Activated T-cell treated with anti-CD3 and anti-CD28 coated beads, Interleukin-2, amount 50 U/mL, for 4 hours (primary cell): Measurements from ENCODE around the gene ITPRIPL1. TPM values are rescaled to one million over a fixed set of nuclear protein-coding genes. Genes with fewer than 3 reads are reported as not detected.

Experiments used
- ATAC-seq, 2 donors: fragments of 200-7000 bp; cut with Tn5 transposase; one replicate each; pipeline ENCODE4 v1.10.0; 2021
- DNase-seq: peaks from one replicate; pipeline ENCODE4 v3.0.0-alpha.2; 2020
- H3K27me3 Mint-ChIP-seq: one replicate; pipeline ENCODE4 v1.8.0; 2021; ENCODE audit warnings: low read depth, mixed read lengths
- H3K36me3 Mint-ChIP-seq: one replicate; pipeline ENCODE4 v1.8.0; 2022; ENCODE audit warnings: mixed read lengths; ENCODE audit not compliant: insufficient read depth
- H3K4me1 Mint-ChIP-seq: one replicate; pipeline ENCODE4 v1.8.0; 2021; ENCODE audit warnings: low read depth, mixed read lengths
- H3K4me3 Mint-ChIP-seq: one replicate; pipeline ENCODE4 v1.8.0; 2021; ENCODE audit warnings: mild to moderate bottlenecking, moderate library complexity, mixed read lengths
- H3K9me3 Mint-ChIP-seq: one replicate; pipeline ENCODE4 v1.8.0; 2021; ENCODE audit warnings: mixed read lengths
- total RNA-seq, 3 donors: library from RNA; stranded (reverse); gene quantifications; one replicate each; pipeline ENCODE4 v1.2.1, GENCODE V29; 2021

ITPRIPL1 gene
- total RNA-seq, 3 donors from 2014 or later: 30.2 to 39.5 (median 31.6) TPM

- no peak overlapping the region for H3K4me3 Mint-ChIP-seq
These were observed 5.3 kb downstream of the ITPRIPL1 start for GRCh38 chr2:96330407-96330806.

GRCh38 chr2:96333708-96334107 is 8.6 kb downstream of the ITPRIPL1 start:
- Mint-ChIP-seq H3K4me3 (peak overlapping the region; percentile 83), H3K4me1 (peaks cover 30% of the 10 kb centered on the region), H3K36me3 (peaks cover 3% of the 10 kb centered on the region), H3K9me3 (no peaks in the 10 kb centered on the region), H3K27me3 (no peaks in the 10 kb centered on the region)
- ATAC-seq (no peak), DNase-seq (no peak)

More at GRCh38 chr2:96330407-96330806, 5.3 kb downstream of the ITPRIPL1 start:
- ATAC-seq: no peak
- Mint-ChIP-seq H3K36me3 (peaks cover 21% of the 10 kb centered on the region), H3K4me1 (peaks cover 35% of the 10 kb centered on the region), H3K27me3 (no peaks in the 10 kb centered on the region), H3K9me3 (no peaks in the 10 kb centered on the region)
- no peak for DNase-seq

- Mint-ChIP-seq H3K27me3 (no peaks in the 10 kb centered on the region), H3K4me3 (peak overlapping the region; percentile 83), H3K36me3 (no peaks in the 10 kb centered on the region), H3K9me3 (no peaks in the 10 kb centered on the region), H3K4me1 (peaks cover 40% of the 10 kb centered on the region)
- DNase-seq (no peak), ATAC-seq (no peak)
These were observed 11.1 kb downstream of the ITPRIPL1 start for GRCh38 chr2:96336104-96336775.

GRCh38 chr2:96336873-96337272 is 11.8 kb downstream of the ITPRIPL1 start:
- DNase-seq: no peak
- H3K27me3 Mint-ChIP-seq: no peaks in the 10 kb centered on the region
- no peaks in the 10 kb centered on the region for H3K9me3 Mint-ChIP-seq
- H3K4me3 Mint-ChIP-seq: peak overlapping the region; percentile 83
- ATAC-seq: no peak
- peaks cover 46% of the 10 kb centered on the region for H3K4me1 Mint-ChIP-seq
- H3K36me3 Mint-ChIP-seq: no peaks in the 10 kb centered on the region

- peaks cover 1% of the 10 kb centered on the region for H3K36me3 Mint-ChIP-seq
- no peaks in the 10 kb centered on the region for H3K27me3 Mint-ChIP-seq
- H3K4me1 Mint-ChIP-seq: peaks cover 64% of the 10 kb centered on the region
- H3K9me3 Mint-ChIP-seq: no peaks in the 10 kb centered on the region
- ATAC-seq (no peak), DNase-seq (no peak)
- H3K4me3 Mint-ChIP-seq: peak overlapping the region; percentile 9
These were observed 15.6 kb downstream of the ITPRIPL1 start for GRCh38 chr2:96340493-96341414.

GRCh38 chr2:96341641-96342040 is 16.5 kb downstream of the ITPRIPL1 start:
- no peaks in the 10 kb centered on the region for H3K9me3 Mint-ChIP-seq
- no peak for DNase-seq
- H3K4me3 Mint-ChIP-seq: peak overlapping the region; percentile 56
- no peaks in the 10 kb centered on the region for H3K27me3 Mint-ChIP-seq
- peaks cover 61% of the 10 kb centered on the region for H3K4me1 Mint-ChIP-seq
- H3K36me3 Mint-ChIP-seq: peaks cover 1% of the 10 kb centered on the region
- no peak for ATAC-seq

- Mint-ChIP-seq H3K4me1 (peaks cover 60% of the 10 kb centered on the region), H3K27me3 (no peaks in the 10 kb centered on the region), H3K9me3 (no peaks in the 10 kb centered on the region), H3K4me3 (peak overlapping the region; percentile 56), H3K36me3 (peaks cover 3% of the 10 kb centered on the region)
- DNase-seq: peak; percentile 30
- peak; percentile 78 for ATAC-seq
These were observed 17.0 kb downstream of the ITPRIPL1 start for GRCh38 chr2:96342085-96342484.

- H3K9me3 Mint-ChIP-seq: no peaks in the 10 kb centered on the region
- H3K36me3 Mint-ChIP-seq: peaks cover 3% of the 10 kb centered on the region
- peak overlapping the region; percentile 19 for H3K4me3 Mint-ChIP-seq
- ATAC-seq (peak; percentile 81 to 84), DNase-seq (peak; percentile 31)
- peaks cover 57% of the 10 kb centered on the region for H3K4me1 Mint-ChIP-seq
- H3K27me3 Mint-ChIP-seq: no peaks in the 10 kb centered on the region
These were observed 18.9 kb downstream of the ITPRIPL1 start for GRCh38 chr2:96344011-96344410.

GRCh38 chr2:96345438-96345837 is 20.3 kb downstream of the ITPRIPL1 start:
- H3K27me3 Mint-ChIP-seq: no peaks in the 10 kb centered on the region
- DNase-seq: no peak
- ATAC-seq: no peak
- H3K4me3 Mint-ChIP-seq: no peak overlapping the region
- H3K4me1 Mint-ChIP-seq: peaks cover 55% of the 10 kb centered on the region
- H3K9me3 Mint-ChIP-seq: no peaks in the 10 kb centered on the region
- peaks cover 3% of the 10 kb centered on the region for H3K36me3 Mint-ChIP-seq

- Mint-ChIP-seq H3K9me3 (no peaks in the 10 kb centered on the region), H3K4me3 (no peak overlapping the region), H3K36me3 (peaks cover 3% of the 10 kb centered on the region), H3K27me3 (no peaks in the 10 kb centered on the region), H3K4me1 (peaks cover 51% of the 10 kb centered on the region)
- ATAC-seq (no peak), DNase-seq (no peak)
These were observed 20.8 kb downstream of the ITPRIPL1 start for GRCh38 chr2:96345868-96346462.

GRCh38 chr2:96347395-96347794 is 22.3 kb downstream of the ITPRIPL1 start:
- Mint-ChIP-seq H3K9me3 (no peaks in the 10 kb centered on the region), H3K4me1 (peaks cover 37% of the 10 kb centered on the region), H3K27me3 (no peaks in the 10 kb centered on the region), H3K4me3 (no peak overlapping the region), H3K36me3 (peaks cover 4% of the 10 kb centered on the region)
- DNase-seq (no peak), ATAC-seq (no peak)

GRCh38 chr2:96353032-96353561 is 28.0 kb downstream of the ITPRIPL1 start:
- Mint-ChIP-seq H3K9me3 (no peaks in the 10 kb centered on the region), H3K4me3 (no peak overlapping the region), H3K36me3 (peaks cover 2% of the 10 kb centered on the region), H3K4me1 (no peaks in the 10 kb centered on the region), H3K27me3 (no peaks in the 10 kb centered on the region)
- ATAC-seq: no peak
- DNase-seq: no peak

GRCh38 chr2:96353606-96354101 is 28.5 kb downstream of the ITPRIPL1 start:
- no peaks in the 10 kb centered on the region for H3K27me3 Mint-ChIP-seq
- DNase-seq: no peak
- H3K4me1 Mint-ChIP-seq: no peaks in the 10 kb centered on the region
- H3K4me3 Mint-ChIP-seq: no peak overlapping the region
- ATAC-seq: no peak
- H3K9me3 Mint-ChIP-seq: no peaks in the 10 kb centered on the region
- H3K36me3 Mint-ChIP-seq: peaks cover 2% of the 10 kb centered on the region

- ATAC-seq: no peak
- Mint-ChIP-seq H3K36me3 (peaks cover 2% of the 10 kb centered on the region), H3K9me3 (no peaks in the 10 kb centered on the region), H3K4me3 (no peak overlapping the region), H3K27me3 (no peaks in the 10 kb centered on the region), H3K4me1 (peaks cover 3% of the 10 kb centered on the region)
- DNase-seq: no peak
These were observed 29.4 kb downstream of the ITPRIPL1 start for GRCh38 chr2:96354492-96354891.
